GM19372 (cell line): ENCODE measurements around the gene LSM3.

ENCODE experiments used
- ATAC-seq: cut with Tn5 transposase; IDR thresholded peaks from one replicate; pipeline ENCODE4 v1.9.1; 2021; ENCODE audit warnings: mild to moderate bottlenecking, low read depth, moderate library complexity; ENCODE audit not compliant: unreplicated experiment

The LSM3 gene

DNA sequence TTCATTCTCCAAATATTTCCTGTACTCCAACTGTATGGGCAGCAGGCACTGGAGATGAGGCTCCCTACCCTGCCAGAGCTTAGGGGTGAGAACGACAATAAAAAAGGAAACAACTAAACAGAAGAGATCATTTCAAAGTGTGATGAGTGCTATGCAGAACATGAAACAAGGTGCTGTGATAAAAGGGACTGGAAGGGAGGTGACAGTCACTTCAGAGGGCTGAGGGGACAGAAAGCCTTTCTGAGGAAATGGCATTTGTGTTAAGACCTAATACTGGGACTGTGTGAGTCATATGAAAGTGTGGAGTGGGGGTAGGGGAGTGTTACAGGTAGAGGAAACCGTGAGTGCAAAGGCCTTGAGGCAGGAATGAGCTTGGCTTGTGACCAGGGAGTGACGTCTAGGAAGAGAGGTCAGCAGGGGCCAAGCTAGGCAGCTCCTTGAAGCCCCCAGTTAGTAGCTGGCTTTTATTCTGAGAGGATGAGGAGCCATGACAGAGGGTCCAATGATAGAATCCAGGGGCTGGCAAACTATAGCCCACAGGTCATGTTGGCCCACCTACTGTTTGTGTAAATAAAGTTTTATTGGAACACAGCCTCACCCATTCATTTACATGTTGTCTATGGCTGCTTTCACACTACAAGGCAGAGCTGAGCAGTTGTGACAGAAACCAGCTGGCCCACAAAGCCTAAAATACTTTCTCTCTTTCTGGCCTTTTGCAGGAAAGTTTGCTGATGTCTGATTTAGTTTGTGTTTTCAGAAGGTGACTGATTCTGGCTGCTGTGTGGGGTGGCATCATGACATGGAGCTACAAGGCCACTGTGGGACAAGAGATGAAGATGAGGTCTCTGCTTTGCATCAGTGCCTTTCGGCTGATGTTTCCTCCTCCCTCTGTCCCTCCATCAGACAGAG is 56.6 kb downstream of the LSM3 start:
- ATAC-seq = no peak

DNA sequence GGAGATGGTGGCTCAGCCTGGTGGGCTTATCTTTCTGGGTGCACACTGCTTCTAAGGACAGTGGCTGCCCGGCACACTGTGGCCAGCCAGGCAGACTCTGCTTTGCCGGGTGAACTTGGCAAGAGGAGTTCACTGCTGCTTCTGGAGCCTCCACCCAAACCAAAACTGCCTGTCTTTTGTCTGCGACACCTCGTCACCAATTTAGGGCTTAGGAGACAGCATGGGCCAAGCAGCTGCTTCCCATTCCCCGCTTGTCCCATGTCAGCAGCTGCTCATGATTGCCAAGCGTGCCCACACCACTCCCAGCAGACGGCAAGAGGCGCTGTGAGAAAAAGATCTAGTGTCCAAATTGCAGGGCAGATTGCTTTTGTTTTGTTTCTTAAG is 57.3 kb downstream of the LSM3 start:
- ATAC-seq = no peak

DNA sequence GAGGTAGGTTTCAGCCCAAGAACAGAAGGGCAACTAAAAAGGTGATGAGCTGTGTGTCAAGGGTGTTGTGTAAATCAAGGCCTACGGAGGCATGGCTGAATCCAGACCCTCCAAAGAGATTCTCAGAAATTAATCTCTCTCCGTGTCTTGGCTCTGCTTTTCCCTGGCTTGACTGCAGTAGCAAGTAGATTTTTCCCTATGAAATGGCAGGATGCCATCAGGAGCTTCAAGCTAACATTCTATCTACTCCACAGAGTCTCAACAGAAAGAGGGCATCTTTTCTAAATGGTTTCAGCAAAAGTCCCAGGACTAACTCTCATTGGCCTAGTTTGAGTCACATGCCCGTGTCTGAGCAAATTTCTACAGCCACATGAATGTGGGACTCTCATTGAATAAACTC is 58.3 kb downstream of the LSM3 start:
- no peak for ATAC-seq

DNA sequence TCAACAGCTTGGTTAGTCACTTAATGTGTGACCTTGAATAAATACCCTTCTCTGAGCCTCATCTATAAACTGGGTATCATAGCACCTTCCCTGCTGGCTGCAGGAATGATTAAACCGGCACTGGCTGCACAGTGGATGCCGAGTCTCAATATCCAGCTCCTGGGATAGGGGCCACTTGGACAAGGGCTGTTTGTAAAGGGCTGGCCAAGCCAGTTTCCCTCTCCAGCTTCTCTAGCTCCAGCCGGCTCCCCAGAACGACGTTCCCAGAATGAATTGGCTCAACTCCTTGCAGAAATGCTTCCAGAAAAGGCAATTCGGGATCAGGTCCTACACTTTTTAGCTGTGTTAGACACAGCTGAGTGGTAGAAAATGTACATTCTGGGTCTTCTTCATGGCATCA is 58.8 kb downstream of the LSM3 start:
- no peak for ATAC-seq

GRCh38 chr3:14238356-14238755 is 59.7 kb downstream of the LSM3 start:
- no peak for ATAC-seq

DNA sequence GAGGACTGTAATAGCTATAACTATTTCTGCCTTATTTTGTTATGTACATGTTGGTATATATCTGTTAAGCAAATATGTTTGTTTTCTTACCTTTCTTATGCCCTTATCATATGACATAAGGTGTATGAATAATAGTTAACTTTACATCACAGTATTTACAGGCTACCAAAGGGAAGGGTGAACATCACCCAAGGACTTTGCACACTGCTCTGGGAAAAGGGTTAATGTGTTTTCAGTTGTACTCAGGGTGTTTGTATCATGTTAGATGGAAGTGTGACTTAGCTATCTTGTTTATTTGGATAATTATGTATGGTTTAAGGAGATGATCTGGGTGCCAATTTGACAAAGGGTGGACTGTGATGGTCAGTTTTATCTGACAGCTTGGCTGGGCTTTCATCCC is 60.3 kb downstream of the LSM3 start:
- no peak for ATAC-seq

DNA sequence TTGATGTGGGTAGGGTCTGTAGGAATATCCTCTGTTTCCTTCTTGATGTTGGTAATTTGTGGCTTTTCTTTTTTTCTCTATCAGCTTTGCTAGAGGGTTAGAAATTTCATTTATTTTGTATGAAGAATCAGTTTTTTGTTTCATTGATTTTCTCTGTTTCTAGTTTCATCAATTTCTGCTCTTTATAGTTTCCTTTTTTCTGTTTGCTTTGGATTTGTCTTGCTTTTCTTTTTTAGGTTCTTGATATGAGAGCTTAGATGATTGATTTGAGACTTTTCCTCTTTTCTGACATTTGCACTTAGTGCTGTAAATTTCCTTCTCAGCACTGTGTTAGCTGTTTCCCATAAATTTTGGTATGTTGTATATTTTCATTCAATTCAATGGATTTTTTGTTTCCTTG is 61.3 kb downstream of the LSM3 start:
- no peak for ATAC-seq

GRCh38 chr3:14240366-14240765 is 61.7 kb downstream of the LSM3 start:
- ATAC-seq = no peak

DNA sequence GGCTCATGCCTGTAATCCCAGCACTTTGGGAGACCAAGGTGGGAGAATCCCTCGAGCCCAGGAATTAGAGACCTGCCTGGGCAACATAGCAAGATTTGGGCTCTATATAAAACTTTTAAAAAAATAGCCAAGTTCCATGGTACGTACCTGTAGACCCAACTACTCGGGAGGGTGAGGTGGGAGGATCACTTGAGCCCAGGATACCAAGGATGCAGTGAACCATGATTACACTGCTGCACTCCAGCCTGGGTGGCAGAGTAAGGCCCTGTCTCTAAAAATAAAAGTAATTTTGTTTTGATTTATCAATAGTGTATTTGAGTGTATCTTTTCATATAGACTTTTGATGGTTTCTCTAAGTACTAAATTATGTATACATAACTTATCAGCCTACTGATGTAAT is 63.1 kb downstream of the LSM3 start:
- no peak for ATAC-seq

DNA sequence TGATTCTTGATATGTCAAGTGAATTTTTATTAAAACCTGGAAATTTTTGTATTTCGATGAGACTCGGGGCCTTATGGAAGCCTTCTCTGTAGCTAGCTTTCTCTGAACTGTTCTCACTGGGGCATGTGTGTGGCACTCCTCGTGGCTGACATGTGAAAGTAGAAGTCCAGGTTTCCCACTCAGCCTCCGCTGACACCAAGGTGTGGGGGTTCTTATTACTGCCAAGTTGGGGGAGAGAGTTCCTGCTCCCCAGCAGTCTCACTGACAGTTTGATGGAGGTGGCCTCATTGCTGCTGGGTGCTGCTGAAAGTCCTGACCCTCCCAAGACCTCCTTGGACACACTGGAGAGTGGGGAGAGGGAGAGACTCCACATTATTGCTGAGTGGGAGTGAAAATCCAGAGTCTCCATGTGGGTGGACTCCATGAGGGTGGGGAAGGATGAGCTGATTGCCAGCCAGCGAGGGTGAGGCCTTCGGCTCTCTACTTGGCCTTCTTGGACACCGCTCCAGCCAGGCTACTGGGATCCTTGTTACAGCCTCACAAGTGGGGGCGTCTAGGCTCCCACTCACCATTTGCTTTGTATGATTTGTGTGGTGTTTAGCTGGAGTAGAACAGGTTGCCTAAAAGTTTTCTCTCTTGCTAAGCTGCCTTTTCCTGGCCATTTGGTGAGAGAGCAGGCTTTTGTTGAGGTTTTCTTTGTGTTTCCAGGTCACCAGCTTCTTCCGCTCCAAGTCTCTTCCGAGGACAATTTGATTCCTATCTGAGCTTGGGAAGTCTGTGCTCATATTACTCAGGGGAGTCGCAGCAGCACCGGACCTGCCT is 64.1 kb downstream of the LSM3 start:
- ATAC-seq = no peak

DNA sequence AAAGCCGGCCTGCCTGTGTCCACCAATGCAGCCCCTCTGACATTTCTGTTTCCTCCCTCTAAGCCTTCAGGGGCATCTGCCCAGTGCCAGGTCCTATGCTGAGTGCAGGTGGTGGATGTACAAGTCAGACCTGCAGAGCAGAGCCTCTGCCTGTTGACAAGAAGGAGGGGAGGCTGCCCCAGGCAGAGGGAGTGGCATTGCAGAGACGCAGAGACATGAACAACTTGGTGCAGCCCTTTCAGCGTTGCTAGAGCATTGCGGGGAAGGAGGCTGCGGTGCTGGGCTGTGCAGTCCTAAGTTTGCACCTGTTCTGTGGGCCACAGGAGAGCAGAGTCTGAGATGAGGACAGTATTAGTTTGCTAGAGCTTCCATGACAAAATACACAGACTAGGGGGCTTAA is 65.2 kb downstream of the LSM3 start:
- no peak for ATAC-seq

- ATAC-seq = no peak
Observed at GRCh38 chr3:14244521-14245247, 66.1 kb downstream of the LSM3 start.

- no peak for ATAC-seq
Observed at GRCh38 chr3:14245248-14245639, 66.6 kb downstream of the LSM3 start.

GRCh38 chr3:14245822-14246221 is 67.2 kb downstream of the LSM3 start:
- ATAC-seq = no peak

DNA sequence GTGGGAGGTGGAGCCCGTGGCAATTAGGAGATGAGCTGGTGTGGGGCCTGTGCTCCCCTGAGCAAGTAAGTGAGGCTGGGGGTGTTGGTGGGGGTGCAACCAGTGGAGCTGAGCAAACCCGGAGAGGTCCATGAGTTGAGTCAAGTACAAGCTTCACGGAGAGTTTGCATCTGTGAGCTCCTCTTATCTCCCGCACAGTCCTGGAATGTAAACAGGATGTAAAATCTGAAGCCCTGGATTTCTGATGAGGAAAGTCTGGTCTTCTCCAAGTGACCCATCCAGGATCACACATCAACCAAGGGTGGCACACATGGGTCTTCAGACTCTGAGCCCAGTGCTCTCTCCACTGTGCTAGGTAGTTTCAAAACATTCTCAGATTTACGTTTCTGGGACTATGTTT is 67.8 kb downstream of the LSM3 start:
- ATAC-seq = no peak

GRCh38 chr3:14248477-14248848 is 69.8 kb downstream of the LSM3 start:
- ATAC-seq = no peak

GRCh38 chr3:14248849-14249523 is 70.4 kb downstream of the LSM3 start:
- no peak for ATAC-seq
